ENCODE measurements around the gene NAGS. TPM values are rescaled to one million over a fixed set of nuclear protein-coding genes. Genes with fewer than 3 reads are reported as not detected.

Gene NAGS
- total and polyA plus RNA-seq, 10 of the 15 experiments (the other 5 are each of a cell fraction or from before 2014, with no cell fraction given): 0.11 to 1.6 (median 0.64) TPM; not detected in 1

DNA sequence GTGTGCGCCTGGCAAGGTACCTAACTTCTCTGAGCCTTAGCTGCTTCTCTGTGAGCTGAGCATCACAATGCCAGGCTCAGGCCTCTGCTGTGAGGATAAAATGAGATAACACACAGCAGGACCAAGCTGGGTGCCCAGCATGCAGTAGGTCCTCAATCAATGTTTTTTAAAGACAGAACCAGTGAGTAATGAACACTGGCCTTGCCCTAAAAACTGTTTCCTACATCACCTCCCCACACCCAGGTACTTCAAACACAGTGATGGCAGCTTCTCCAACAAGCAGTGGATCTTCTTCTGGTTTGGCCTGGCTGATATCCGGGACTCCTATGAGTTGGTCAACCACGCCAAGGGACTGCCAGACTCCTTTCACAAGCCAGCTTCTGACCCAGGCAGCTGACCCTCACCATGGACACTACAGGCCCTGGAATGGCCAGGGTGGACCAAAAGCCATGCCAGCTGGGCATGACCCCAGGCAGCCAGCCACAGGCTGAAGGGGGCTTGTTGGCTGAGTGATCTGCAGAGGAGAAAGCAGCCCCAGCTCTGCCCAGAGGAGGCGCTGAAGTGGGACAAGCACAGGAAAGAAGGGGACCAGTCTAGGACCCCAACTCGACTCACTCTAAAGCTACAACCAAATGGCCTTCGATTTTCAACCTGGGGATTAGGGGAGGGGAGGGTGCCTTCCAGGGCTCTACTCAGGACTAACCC lies 3.9 kb downstream of the NAGS start:
- in situ Hi-C loops (cut with MboI) (loop anchor here (25.0 kb wide), 1 partner anchor 796 kb away; the partner anchor contains the start of gene TMEM106A), intact Hi-C loops (cut with micrococcal nuclease; ENCODE audit: unreplicated experiment) (no loop called here)
- H3K9ac ChIP-seq (ENCODE audit: control insufficient read depth, insufficient read depth, low read length): peak overlapping the region; percentile 24; the same call in 1 of the 2 replicates
- H3K9me3 ChIP-seq (replicated peaks; ENCODE audit: control insufficient read depth, insufficient read depth, low read length): no peaks in the 10 kb centered on the region
- no peaks in the 10 kb centered on the region; the same call in 1 of the 2 replicates for H4K20me1 ChIP-seq (ENCODE audit: control insufficient read depth, insufficient read depth)
- POLR2A ChIA-PET: interaction anchor here (0.6 to 1.3 kb wide), 3 partner anchors 46 to 134 kb away, joined by 3 read pairs; no protein-coding TSS in a partner anchor
- TF ChIP-seq, protein P1, sequence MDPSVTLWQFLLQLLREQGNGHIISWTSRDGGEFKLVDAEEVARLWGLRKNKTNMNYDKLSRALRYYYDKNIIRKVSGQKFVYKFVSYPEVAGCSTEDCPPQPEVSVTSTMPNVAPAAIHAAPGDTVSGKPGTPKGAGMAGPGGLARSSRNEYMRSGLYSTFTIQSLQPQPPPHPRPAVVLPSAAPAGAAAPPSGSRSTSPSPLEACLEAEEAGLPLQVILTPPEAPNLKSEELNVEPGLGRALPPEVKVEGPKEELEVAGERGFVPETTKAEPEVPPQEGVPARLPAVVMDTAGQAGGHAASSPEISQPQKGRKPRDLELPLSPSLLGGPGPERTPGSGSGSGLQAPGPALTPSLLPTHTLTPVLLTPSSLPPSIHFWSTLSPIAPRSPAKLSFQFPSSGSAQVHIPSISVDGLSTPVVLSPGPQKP (IDR thresholded peaks at IDR 0.05; ENCODE audit: low read depth, low read length): no peak
- TF ChIP-seq, protein P2, sequence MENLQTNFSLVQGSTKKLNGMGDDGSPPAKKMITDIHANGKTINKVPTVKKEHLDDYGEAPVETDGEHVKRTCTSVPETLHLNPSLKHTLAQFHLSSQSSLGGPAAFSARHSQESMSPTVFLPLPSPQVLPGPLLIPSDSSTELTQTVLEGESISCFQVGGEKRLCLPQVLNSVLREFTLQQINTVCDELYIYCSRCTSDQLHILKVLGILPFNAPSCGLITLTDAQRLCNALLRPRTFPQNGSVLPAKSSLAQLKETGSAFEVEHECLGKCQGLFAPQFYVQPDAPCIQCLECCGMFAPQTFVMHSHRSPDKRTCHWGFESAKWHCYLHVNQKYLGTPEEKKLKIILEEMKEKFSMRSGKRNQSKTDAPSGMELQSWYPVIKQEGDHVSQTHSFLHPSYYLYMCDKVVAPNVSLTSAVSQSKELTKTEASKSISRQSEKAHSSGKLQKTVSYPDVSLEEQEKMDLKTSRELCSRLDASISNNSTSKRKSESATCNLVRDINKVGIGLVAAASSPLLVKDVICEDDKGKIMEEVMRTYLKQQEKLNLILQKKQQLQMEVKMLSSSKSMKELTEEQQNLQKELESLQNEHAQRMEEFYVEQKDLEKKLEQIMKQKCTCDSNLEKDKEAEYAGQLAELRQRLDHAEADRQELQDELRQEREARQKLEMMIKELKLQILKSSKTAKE (IDR thresholded peaks at IDR 0.05; ENCODE audit: low read depth, poor library complexity, severe bottlenecking): no peak
- TF ChIP-seq BCL11A (IDR thresholded peaks at IDR 0.05; ENCODE audit: low read depth, low read length) (no peak), BRCA1 (IDR thresholded peaks at IDR 0.05; ENCODE audit: low read depth, low read length) (no peak), NFIC (IDR thresholded peaks at IDR 0.05; ENCODE audit: low read depth, low read length) (no peak), RELA (IDR thresholded peaks at IDR 0.05; ENCODE audit: borderline replicate concordance, partially characterized antibody) (no peak), NR2C2 (IDR thresholded peaks at IDR 0.05; ENCODE audit: borderline replicate concordance, control insufficient read depth, insufficient read length, low read depth) (no peak), YBX1 (IDR thresholded peaks at IDR 0.05) (no peak)
- TF ChIP-seq, protein P3, sequence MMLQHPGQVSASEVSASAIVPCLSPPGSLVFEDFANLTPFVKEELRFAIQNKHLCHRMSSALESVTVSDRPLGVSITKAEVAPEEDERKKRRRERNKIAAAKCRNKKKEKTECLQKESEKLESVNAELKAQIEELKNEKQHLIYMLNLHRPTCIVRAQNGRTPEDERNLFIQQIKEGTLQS (IDR thresholded peaks at IDR 0.05; ENCODE audit: borderline replicate concordance, extremely low read depth, low read depth, low read length): no peak
- TF ChIP-seq, protein P4, sequence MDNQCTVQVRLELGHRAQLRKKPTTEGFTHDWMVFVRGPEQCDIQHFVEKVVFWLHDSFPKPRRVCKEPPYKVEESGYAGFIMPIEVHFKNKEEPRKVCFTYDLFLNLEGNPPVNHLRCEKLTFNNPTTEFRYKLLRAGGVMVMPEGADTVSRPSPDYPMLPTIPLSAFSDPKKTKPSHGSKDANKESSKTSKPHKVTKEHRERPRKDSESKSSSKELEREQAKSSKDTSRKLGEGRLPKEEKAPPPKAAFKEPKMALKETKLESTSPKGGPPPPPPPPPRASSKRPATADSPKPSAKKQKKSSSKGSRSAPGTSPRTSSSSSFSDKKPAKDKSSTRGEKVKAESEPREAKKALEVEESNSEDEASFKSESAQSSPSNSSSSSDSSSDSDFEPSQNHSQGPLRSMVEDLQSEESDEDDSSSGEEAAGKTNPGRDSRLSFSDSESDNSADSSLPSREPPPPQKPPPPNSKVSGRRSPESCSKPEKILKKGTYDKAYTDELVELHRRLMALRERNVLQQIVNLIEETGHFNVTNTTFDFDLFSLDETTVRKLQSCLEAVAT (IDR thresholded peaks at IDR 0.05): no peak
- H3K36me3 ChIP-seq (ENCODE audit: control insufficient read depth in 2 of 2, insufficient read depth in 2 of 2, low read length in 1 of 2): no peaks in the 10 kb centered on the region
- no TSS peak for BruUV-seq (replicated peaks)
- H3K4me1 ChIP-seq (ENCODE audit: control insufficient read depth, insufficient read depth, low read length): peaks cover 16% of the 10 kb centered on the region
- WGBS (ENCODE audit: insufficient coverage, insufficient replicate concordance, low lambda C conversion rate, missing lambda C conversion rate): 50% methylated on average over 6 of the region's 6 CpGs
- H3K79me2 ChIP-seq (ENCODE audit: control insufficient read depth, insufficient read depth, low read length): no peaks in the 10 kb centered on the region
- ATAC-seq (no peak), FAIRE-seq (no peak), DNase-seq (ENCODE audit: low read depth, low spot score) (no peak)
- H3K4me2 ChIP-seq (ENCODE audit: control insufficient read depth, insufficient read depth): peak overlapping the region; percentile 96; the same call in 1 of the 2 replicates
- no peak overlapping the region for H2AFZ ChIP-seq (ENCODE audit: control insufficient read depth, low read depth, low read length)
- no peak overlapping the region for H3K27ac ChIP-seq (ENCODE audit: control insufficient read depth, insufficient read depth)
- RAD21 ChIA-PET (ENCODE audit: unreplicated experiment): interaction anchor here (1.0 kb wide), 1 partner anchor 103 kb away, joined by 3 read pairs; no protein-coding TSS in a partner anchor
- peaks cover 10% of the 10 kb centered on the region in 2 experiments for H3K27me3 ChIP-seq (replicated peaks in 1 of 2; ENCODE audit: control insufficient read depth in 2 of 2, insufficient read depth in 2 of 2, low read length in 1 of 2)
- H3K4me3 ChIP-seq: no peak overlapping the region
- CTCF ChIA-PET: interaction anchor here (0.7 to 4.1 kb wide), 11 partner anchors 31 to 162 kb away, joined by 3 to 12 read pairs (median 3); no protein-coding TSS in a partner anchor
- SMC1A ChIA-PET (ENCODE audit: uncharacterized antibody, unreplicated experiment): interaction anchor here (0.7 to 1.0 kb wide), 2 partner anchors 14 to 124 kb away, joined by 3 read pairs; no protein-coding TSS in a partner anchor

All from GM12878 (cell line).